ENCODE measurements around the gene CIPC. TPM values are rescaled to one million over a fixed set of nuclear protein-coding genes. Genes with fewer than 3 reads are reported as not detected.

Gene CIPC
- total and polyA plus RNA-seq, 5 experiments from 2014 or later, result 4.4 to 12.8 (median 7.7) TPM

- POLR2A ChIA-PET, result no interaction called here
- Mint-ChIP-seq H3K27me3 (no peaks in the 10 kb centered on the region), H3K9me3 (no peaks in the 10 kb centered on the region), H3K4me1 (peaks cover 0 to 16% (median 5%) of the 10 kb centered on the region in 4 donors), H3K27ac (no peak overlapping the region), H3K4me3 (no peak overlapping the region), H3K36me3 (peaks cover 0 to 70% (median 23%) of the 10 kb centered on the region in 3 donors)
- DNase-seq, result no peak
- no peak for ATAC-seq
These were observed 10.7 kb downstream of the CIPC start for GRCh38 chr14:77108753-77109152.

DNA sequence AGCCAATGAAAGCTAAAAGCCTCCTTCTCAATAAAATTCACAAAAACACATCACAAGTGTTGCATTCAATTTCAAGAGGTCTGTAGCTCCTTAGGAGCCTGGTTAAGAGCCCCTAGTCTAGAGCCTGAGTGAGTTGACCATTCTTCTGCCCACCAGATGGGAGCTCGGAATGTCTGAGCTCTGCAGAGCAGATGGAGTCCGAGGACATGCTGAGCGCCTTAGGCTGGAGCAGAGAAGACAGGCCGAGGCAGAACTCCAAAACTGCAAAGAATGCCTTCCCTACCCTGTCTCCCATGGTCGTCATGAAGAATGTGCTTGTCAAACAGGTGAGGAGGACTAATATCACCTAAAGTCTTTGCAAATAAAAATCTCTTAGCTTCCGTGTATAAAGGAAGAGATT is 11.6 kb downstream of the CIPC start:
- no peak overlapping the region for H3K27ac Mint-ChIP-seq
- POLR2A ChIA-PET, result no interaction called here
- no peak for ATAC-seq
- DNase-seq, result no peak
- H3K27me3 Mint-ChIP-seq, result no peaks in the 10 kb centered on the region
- H3K4me3 Mint-ChIP-seq, result no peak overlapping the region
- H3K36me3 Mint-ChIP-seq, result peaks cover 0 to 77% (median 28%) of the 10 kb centered on the region in 3 donors
- H3K9me3 Mint-ChIP-seq, result no peaks in the 10 kb centered on the region
- peaks cover 0 to 8% (median under 1%) of the 10 kb centered on the region in 4 donors for H3K4me1 Mint-ChIP-seq

GRCh38 chr14:77110286-77110685 is 12.2 kb downstream of the CIPC start:
- peaks cover 0 to 82% (median 33%) of the 10 kb centered on the region in 3 donors for H3K36me3 Mint-ChIP-seq
- peaks cover 0 to 2% (median under 1%) of the 10 kb centered on the region in 4 donors for H3K4me1 Mint-ChIP-seq
- H3K27ac Mint-ChIP-seq, result no peak overlapping the region
- DNase-seq, result no peak
- no peaks in the 10 kb centered on the region for H3K27me3 Mint-ChIP-seq
- no peaks in the 10 kb centered on the region for H3K9me3 Mint-ChIP-seq
- H3K4me3 Mint-ChIP-seq, result no peak overlapping the region
- ATAC-seq, result no peak
- POLR2A ChIA-PET, result no interaction called here

DNA sequence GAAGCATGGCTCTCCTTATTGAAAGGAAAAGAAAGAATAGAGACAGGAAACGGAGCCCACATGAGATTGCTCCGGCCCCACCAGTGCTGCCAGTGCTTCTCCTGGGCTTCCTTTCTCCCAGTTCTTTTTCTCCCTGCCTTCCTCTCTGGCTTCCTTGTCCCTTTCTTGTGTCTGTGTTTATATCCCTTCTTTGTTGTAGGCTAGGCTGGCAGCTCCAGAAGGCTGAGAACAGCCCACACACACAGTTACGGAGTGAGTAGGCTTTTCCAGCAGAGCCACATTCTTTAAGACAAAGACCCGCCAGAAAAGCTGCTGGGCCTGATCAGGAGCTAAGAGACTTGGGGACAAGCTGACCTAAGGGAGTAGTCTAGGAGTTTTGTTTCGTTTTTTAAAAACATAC is 13.0 kb downstream of the CIPC start:
- ATAC-seq (no peak), DNase-seq (no peak)
- Mint-ChIP-seq H3K9me3 (no peaks in the 10 kb centered on the region), H3K4me1 (peaks cover 0 to 1% (median 0%) of the 10 kb centered on the region in 4 donors), H3K27ac (peak overlapping the region in 1 of 10 donors; percentile 51), H3K4me3 (no peak overlapping the region), H3K27me3 (no peaks in the 10 kb centered on the region), H3K36me3 (peaks cover 0 to 88% (median 31%) of the 10 kb centered on the region in 3 donors)
- POLR2A ChIA-PET, result interaction anchor here (0.6 kb wide), 1 partner anchor 81 kb away, joined by 4 read pairs; no protein-coding TSS in a partner anchor

DNA sequence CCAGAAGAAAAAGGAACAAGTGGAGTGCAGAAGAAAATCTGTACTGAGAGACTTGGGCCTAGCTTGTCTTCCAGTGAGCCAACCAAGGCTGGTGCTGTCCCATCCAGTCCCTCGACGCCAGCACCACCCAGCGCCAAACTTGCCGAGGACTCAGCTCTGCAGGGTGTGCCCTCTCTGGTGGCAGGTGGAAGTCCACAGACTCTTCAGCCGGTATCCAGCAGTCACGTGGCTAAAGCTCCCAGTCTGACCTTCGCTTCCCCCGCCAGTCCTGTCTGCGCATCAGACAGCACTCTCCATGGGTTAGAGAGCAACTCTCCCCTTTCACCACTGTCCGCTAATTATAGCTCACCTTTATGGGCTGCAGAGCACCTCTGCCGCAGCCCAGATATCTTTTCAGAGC is 15.6 kb downstream of the CIPC start:
- POLR2A ChIA-PET, result no interaction called here
- H3K4me1 Mint-ChIP-seq, result peaks cover 0 to 1% (median under 1%) of the 10 kb centered on the region in 4 donors
- ATAC-seq (no peak), DNase-seq (no peak)
- H3K4me3 Mint-ChIP-seq, result no peak overlapping the region
- no peaks in the 10 kb centered on the region for H3K27me3 Mint-ChIP-seq
- H3K9me3 Mint-ChIP-seq, result no peaks in the 10 kb centered on the region
- peak overlapping the region in 1 of 10 donors; percentile 76 for H3K27ac Mint-ChIP-seq
- H3K36me3 Mint-ChIP-seq, result peaks cover 0 to 82% (median 28%) of the 10 kb centered on the region in 3 donors

DNA sequence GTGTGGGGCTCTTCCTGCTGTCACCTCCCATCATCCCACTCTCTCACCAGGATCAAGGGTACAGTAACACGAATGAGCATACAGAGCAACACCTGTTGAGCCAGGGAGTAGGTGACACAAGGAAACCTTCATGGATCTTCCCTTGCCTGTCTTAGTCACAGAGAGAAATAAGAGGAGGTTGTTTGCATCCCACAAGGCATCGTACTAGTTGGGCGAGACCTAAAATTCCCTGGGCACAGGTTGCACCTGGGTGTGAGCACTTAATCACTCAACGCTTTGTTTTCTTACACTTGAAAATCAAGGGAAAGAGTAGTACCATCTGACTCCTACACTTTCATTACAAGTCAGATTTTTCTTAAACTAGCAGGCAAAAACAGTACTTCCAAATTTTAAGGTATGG is 16.6 kb downstream of the CIPC start:
- Mint-ChIP-seq H3K36me3 (peaks cover 0 to 74% (median 26%) of the 10 kb centered on the region in 3 donors), H3K27ac (no peak overlapping the region), H3K27me3 (no peaks in the 10 kb centered on the region), H3K4me1 (peaks cover 0 to 5% (median 0%) of the 10 kb centered on the region in 4 donors), H3K4me3 (no peak overlapping the region), H3K9me3 (no peaks in the 10 kb centered on the region)
- no peak for ATAC-seq
- POLR2A ChIA-PET, result no interaction called here
- no peak for DNase-seq

- Mint-ChIP-seq H3K9me3 (no peaks in the 10 kb centered on the region), H3K4me1 (peaks cover 0 to 18% (median 2%) of the 10 kb centered on the region in 4 donors), H3K27ac (peak overlapping the region in 1 of 10 donors; percentile 38), H3K36me3 (peaks cover 0 to 73% (median 19%) of the 10 kb centered on the region in 3 donors), H3K4me3 (no peak overlapping the region), H3K27me3 (no peaks in the 10 kb centered on the region)
- POLR2A ChIA-PET, result no interaction called here
- ATAC-seq, result no peak
- no peak for DNase-seq
These were observed 18.2 kb downstream of the CIPC start for GRCh38 chr14:77116172-77116817.

DNA sequence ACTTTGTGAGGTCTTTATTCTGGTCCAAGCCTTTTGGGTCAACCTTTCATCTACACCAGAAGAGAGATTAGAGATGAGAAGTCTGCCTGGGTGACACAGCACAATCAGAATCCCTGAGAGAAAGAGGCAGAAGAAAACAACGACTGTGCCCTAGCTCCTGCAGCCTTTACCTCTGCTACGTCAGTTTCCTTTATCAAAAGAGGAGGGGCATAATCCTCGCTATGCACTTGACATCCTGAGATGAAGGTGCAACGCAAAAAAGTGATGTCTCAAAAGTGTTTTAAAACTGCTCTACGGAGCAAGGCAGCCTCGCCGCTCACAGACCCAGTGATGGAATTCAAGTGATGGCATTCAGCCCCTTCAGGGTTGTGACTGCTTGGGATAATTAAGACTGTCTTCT is 21.8 kb downstream of the CIPC start:
- H3K9me3 Mint-ChIP-seq, result no peaks in the 10 kb centered on the region
- ATAC-seq (no peak), DNase-seq (no peak)
- H3K36me3 Mint-ChIP-seq, result peaks cover 0 to 48% (median 15%) of the 10 kb centered on the region in 3 donors
- POLR2A ChIA-PET, result interaction anchor here (1.1 kb wide), 1 partner anchor 21 kb away, joined by 3 read pairs; no protein-coding TSS in a partner anchor
- H3K4me1 Mint-ChIP-seq, result peaks cover 2 to 53% (median 11%) of the 10 kb centered on the region in 4 donors
- peaks cover 1 to 19% (median 4%) of the 10 kb centered on the region in 5 donors for H3K27me3 Mint-ChIP-seq
- peak overlapping the region in 6 of 10 donors; percentile 25 to 90 (median 66) for H3K27ac Mint-ChIP-seq
- H3K4me3 Mint-ChIP-seq, result peak overlapping the region in 1 of 10 donors; percentile 20

- POLR2A ChIA-PET, result interaction anchor here (0.5 to 1.1 kb wide), 3 partner anchors 22 to 31 kb away, joined by 3 to 7 read pairs (median 3); no protein-coding TSS in a partner anchor
- ATAC-seq (peak; percentile 60 to 63), DNase-seq (peak in 3 of 10 donors; percentile 15 to 68 (median 37))
- no peaks in the 10 kb centered on the region for H3K9me3 Mint-ChIP-seq
- peak overlapping the region in 6 of 10 donors; percentile 2 to 59 (median 42) for H3K4me3 Mint-ChIP-seq
- H3K27me3 Mint-ChIP-seq, result peaks cover 1 to 29% (median 13%) of the 10 kb centered on the region in 5 donors
- peaks cover 7 to 58% (median 18%) of the 10 kb centered on the region in 4 donors for H3K4me1 Mint-ChIP-seq
- peaks cover 0 to 36% (median 9%) of the 10 kb centered on the region in 3 donors for H3K36me3 Mint-ChIP-seq
- peak overlapping the region in 9 of 10 donors; percentile 55 to 92 (median 71) for H3K27ac Mint-ChIP-seq
These were observed 23.0 kb downstream of the CIPC start for GRCh38 chr14:77120771-77121743.

- peaks cover 13 to 44% (median 28%) of the 10 kb centered on the region in 5 donors for H3K27me3 Mint-ChIP-seq
- POLR2A ChIA-PET, result no interaction called here
- H3K4me1 Mint-ChIP-seq, result peaks cover 7 to 58% (median 18%) of the 10 kb centered on the region in 4 donors
- DNase-seq (no peak), ATAC-seq (no peak)
- peaks cover 0 to 22% (median 4%) of the 10 kb centered on the region in 3 donors for H3K36me3 Mint-ChIP-seq
- H3K4me3 Mint-ChIP-seq, result no peak overlapping the region
- peaks cover 0 to 4% (median 0%) of the 10 kb centered on the region in 9 donors for H3K9me3 Mint-ChIP-seq
- H3K27ac Mint-ChIP-seq, result peak overlapping the region in 3 of 10 donors; percentile 46 to 55 (median 49)
These were observed 24.6 kb downstream of the CIPC start for GRCh38 chr14:77122526-77123125.

DNA sequence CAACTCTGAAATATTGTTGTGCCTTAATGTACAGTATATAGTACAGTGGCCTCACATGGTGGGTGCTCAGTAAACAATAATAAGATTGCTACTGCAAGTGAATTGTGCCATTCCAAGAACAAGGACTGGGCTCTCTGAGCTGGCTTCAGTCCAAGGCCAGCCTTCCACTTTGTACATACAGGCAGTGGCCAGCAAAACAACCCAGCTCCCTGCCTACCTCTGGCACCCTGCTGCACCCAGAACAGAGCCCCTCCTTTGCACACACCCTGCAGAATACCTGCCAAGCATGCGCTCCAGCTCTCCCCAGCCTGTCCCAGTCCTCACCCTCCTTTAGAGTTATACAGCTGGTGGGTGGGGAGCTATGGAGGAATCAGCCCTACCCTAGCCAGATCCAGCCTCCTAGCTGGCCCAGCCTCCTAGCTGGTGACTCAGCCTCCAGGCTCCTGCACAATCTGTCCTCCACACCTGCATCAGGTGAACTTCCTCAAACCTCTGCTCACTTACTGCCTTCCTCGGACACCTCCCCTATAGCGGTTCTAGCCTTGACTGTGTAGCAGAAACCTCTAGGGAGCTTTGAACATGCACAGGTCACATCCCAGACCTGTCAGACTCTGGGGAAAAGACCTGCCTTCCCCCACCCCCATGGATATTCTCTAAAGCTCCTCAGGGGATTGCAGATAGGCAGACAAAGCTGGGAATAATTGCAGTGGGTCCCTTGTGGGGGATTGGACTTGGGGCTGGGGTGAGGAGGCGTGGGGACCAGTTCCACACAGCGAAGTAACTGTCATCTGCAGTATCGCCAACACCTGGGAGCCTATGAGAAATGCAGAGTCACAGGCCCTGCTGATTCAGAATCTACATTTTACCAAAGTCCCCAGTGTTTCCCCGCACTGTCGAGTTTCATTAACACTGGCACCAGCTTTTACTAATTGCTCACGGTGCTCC is 25.6 kb downstream of the CIPC start:
- peaks cover 16 to 47% (median 33%) of the 10 kb centered on the region in 5 donors for H3K27me3 Mint-ChIP-seq
- DNase-seq (no peak), ATAC-seq (no peak)
- H3K27ac Mint-ChIP-seq, result peak overlapping the region in 2 of 10 donors; percentile 46 to 51
- POLR2A ChIA-PET, result no interaction called here
- H3K9me3 Mint-ChIP-seq, result peaks cover 0 to 4% (median 0%) of the 10 kb centered on the region in 9 donors
- peaks cover 0 to 18% (median 2%) of the 10 kb centered on the region in 3 donors for H3K36me3 Mint-ChIP-seq
- peaks cover 7 to 57% (median 18%) of the 10 kb centered on the region in 4 donors for H3K4me1 Mint-ChIP-seq
- peak overlapping the region in 8 of 10 donors; percentile 49 to 73 (median 70) for H3K4me3 Mint-ChIP-seq
